NCI-H446 treated with DMSO at 0.1 percent for 48 hours (cell line): ENCODE results near the gene DOCK6.

Experiments used
- DNase-seq: peaks from one replicate; lab custom pipeline; 2025; lab: John Stamatoyannopoulos, UW

DOCK6 gene

GRCh38 chr19:11261971-11262839, at the start of gene DOCK6:
DOCK6 (minus strand) TSS chr19:11262524; CDS start chr19:11262440, 84 bp downstream.
- no peak for DNase-seq

DNA sequence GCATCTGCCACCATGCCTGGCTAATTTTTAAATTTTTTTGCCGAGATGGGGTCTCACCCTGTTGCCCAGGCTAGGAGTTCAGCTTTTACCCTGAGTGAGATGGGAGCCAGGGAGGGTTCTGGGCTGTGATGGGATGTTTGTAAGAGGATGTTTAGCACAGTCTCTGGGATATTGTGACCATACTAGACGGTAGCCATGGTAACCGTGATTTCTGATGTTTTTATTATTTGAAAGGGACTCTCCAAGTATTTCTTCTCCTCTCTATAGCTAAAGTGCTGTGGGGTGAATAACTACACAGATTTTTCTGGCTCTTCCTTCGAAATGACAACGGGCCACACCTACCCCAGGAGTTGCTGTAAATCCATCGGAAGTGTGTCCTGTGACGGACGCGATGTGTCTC, 44.0 kb upstream of the DOCK6 start:
- DNase-seq = no peak

- DNase-seq = no peak
These were observed 42.6 kb upstream of the DOCK6 start for GRCh38 chr19:11304936-11305335.

DNA sequence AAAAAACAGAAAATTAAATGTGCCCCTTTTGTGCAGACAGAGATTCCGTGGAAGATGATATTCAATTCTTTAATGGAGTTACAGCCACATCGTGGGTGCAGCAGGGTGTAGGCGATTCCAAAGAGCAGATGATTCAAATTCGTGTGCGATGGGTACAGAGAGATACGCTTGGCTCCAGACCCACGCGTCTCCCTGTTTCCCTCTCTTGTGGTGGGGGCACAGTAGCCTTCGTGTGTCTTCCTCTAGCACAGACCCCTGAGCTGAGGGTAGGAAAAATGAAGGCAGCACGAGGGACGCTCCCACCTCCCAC, 38.4 kb upstream of the DOCK6 start:
- no peak for DNase-seq

DNA sequence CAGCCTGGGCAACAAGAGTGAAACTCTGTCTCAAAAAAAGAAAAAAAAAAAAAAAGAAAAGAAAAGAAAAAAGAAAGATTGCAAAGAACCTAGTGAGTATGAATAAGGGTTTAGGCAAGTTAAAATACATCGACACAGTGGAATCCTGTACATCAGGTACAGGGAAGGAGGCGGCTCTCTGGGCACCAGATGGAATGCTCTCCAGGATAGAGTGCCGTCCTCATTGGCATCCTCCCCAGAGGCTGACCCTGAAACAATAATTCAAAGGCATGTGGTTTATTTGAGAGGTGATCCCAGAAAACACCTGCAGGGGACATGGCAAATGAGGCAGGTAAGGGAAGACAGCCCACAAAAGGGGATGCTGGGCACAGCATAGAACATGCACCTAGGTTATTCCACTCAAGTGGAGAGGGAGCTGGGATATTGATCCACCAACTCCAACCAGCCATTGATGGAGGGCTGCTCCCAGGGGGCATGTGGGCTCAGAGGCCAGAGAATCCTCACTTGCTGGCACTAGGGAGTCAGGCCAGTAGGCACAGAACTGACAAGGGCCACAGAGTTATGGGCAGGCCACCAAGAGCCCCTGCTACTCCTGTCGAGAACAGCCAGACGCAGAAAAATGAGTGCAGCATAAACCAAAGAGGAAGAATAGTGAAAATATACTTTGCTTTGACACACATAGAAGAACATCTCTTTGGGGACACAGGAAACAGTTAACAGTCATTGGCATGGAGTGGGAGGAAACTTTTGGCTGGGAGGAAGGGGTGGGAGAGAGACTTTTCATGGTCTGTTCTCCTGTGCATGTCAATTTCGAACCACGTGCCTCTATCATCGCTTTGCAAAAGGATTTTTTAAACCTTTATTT, 37.9 kb upstream of the DOCK6 start:
- DNase-seq = no peak

- DNase-seq = no peak
These were observed 33.9 kb upstream of the DOCK6 start for GRCh38 chr19:11296264-11296663.

DNA sequence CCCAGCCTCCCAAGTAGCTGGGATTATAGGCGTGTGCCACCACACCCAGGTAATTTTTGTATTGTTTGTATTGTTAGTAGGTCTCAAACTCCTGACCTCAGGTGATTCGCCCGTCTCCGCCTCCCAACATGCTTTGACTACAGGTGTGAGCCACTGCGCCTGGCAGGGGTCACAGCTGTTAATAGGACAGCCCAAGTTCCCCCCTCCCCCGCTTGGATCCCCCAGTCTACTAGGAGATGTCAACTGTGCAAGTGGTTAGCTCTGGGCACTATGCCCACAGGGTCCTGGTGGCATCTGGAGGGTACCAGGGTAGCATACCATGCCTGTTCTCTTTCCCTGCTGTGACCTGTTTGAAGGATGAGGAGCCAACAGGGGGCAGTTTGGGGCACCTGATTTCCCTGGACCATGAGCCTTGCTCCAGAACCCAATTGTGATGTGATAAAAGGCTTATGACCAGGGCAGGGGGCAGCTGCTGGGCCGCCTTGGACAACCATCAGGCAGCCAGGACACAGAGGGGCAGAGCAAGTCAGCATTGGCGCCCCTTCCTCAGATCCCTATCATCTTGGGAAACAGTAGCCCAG, 33.4 kb upstream of the DOCK6 start, which contains the start of gene TSPAN16:
Gene TSPAN16 (plus strand): TSS at position 496 of the 581 bp plus-strand sequence. CDS start 138 bp downstream, outside the sequence.
- DNase-seq = no peak

DNA sequence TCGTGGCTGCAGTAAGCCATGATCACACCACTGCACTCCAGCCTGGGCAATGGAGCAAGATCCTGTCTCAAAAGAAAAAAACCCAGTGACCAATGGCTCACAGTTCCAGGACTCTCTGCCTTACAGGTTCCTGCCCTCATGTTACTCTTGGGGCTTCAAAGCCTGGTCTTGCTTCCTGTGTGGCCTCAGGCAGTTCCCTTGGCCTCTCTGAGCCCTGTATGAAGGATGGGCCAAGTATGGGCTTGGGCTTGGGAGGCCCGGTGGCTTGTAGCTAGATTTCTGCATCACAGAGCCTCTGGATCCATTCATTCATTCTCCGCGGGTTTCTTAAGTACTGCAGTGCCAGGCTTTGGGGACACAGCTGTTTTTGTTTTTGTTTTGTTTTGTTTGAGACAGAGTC, 32.9 kb upstream of the DOCK6 start:
- DNase-seq = no peak

GRCh38 chr19:11293433-11294389, 31.4 kb upstream of the DOCK6 start:
- DNase-seq = peak; percentile 87

GRCh38 chr19:11291991-11292390, 29.7 kb upstream of the DOCK6 start:
- DNase-seq = no peak

GRCh38 chr19:11291415-11291814, 29.1 kb upstream of the DOCK6 start:
- DNase-seq = no peak

DNA sequence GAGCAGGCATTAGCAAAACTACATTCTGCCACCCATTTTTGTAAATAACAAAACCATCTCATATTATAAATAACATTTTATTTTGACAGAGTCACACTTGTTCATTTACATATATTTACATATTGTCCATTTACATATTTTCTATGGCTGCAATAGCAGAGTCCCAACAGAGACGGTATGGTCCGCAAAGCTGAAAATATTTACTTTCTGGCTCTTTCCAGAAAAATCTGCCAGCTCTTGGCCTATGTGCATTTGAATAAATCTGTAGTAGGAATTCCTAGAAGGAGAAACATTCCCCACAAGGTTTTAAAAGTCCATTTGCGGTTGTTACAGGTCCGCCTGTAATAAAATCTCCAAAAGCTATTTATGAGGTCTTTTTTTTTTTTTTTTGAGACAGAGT, 27.9 kb upstream of the DOCK6 start:
- no peak for DNase-seq

- DNase-seq = no peak
These were observed 26.0 kb upstream of the DOCK6 start for GRCh38 chr19:11288349-11288748.

DNA sequence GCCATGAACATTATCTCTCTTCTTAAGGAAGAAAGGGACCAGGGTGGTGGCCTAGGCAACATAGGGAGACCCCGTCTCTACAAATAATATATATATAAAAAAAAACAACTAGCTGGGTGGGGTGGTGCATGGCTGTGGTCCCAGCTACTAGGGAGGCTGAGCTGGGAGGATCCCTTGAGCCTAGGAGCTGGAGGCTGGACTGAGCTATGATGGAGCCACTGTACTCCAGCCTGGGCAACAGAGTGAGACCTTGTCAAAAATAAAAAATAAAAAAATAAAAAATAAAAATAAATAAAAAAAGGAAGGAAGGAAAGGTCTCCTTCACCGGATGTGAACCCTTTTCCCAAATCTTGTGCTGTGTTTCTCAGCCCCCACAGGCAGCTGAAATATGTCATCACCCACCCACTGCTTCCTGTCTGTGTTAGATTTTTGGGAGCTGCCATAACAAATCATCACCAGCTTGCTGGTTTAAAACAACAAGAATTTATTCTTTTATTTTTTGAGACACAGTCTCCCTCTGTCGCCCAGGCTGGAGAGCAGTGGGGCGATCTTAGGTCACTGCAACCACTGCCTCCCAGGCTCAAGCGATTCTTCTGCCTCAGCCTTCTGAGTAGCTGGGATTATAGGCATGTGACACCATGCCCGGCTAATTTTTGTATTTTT, 24.1 kb upstream of the DOCK6 start:
- no peak for DNase-seq

GRCh38 chr19:11284515-11284914, 22.2 kb upstream of the DOCK6 start:
- DNase-seq = no peak

DNA sequence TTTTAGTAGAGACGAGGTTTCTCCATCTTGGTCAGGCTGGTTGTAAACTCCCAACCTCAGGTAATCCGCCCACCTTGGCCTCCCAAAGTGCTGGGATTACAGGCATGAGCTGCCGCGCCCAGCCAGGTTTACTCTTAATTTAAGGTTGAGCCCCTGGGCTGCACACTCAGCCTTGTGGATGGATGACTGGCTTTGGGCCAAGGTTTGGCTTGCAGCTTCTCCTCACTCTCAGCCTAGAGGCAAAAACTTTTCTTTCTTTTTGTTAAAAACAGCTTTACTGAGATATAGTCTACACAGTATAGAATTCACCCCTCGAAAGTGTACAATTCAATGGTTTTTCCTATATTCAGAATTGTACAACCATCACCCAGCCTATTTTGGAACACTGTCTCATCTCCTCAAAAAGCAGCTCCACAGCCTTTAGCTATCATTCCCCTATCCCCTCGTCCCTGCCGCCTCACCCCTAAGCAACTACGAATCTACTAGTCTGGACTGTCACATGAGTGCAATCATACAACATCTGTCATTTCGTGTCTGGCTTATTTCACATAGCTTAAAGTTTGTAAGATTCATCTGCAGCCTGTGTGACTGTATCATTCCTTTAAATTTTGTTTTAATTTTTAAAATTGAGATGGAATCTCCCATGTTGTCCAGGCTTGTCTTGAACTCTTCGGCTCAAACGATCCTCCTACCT, 19.2 kb upstream of the DOCK6 start:
- DNase-seq = no peak

DNA sequence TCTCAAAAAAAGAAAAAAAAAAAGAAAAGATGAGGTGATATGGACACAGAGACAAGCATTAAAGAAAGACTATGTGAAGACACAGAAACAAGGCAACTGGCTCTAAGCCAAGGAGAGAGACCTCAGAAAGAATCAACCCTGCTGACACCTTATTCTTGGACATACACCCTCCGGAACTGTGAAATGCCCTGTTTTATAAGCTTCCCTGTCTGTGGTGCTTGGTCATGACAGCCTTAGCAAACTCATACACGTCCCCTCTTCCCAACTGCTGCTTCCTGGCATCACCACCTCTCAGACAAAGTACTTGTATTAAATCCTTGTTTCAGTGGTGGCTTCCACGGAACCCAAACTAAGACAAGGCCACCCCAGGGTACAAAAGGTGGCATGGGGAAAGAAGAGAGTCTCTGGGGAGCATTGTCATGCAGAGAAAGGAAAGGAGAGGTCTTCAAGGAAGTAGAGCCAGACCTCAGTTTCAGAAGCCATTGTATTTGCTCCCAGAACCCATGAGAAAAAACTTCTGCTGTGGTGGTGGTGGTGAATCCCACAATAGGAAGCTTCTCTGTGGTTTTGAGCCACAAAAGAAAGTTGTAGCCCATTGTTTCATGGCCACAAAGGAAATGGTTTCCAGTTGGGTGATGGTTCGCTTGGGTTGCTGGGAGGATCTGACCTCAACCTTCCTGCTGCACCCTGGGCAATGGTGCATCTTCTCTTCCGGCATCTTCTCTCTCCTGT, 17.3 kb upstream of the DOCK6 start:
- DNase-seq = no peak

DNA sequence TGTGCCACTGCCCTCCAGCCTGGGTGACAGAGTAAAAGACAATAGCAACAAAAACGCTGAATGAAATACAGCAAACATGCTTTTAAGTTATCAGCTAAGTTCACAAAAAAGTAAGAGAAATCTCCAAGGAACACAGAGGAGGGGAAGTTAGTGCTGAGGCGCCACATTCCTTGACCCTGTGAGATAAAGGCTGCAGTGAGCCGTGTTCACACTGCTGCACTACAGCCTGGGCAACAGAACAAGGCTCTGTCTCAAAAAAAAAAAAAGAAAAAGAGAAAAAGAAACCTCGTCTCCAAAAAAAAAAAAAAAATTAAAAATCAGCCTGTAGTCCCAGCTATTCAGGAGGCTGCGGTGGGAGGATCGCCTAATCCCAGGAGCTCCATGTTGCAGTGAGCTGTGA, 16.3 kb upstream of the DOCK6 start:
- DNase-seq = no peak

DNA sequence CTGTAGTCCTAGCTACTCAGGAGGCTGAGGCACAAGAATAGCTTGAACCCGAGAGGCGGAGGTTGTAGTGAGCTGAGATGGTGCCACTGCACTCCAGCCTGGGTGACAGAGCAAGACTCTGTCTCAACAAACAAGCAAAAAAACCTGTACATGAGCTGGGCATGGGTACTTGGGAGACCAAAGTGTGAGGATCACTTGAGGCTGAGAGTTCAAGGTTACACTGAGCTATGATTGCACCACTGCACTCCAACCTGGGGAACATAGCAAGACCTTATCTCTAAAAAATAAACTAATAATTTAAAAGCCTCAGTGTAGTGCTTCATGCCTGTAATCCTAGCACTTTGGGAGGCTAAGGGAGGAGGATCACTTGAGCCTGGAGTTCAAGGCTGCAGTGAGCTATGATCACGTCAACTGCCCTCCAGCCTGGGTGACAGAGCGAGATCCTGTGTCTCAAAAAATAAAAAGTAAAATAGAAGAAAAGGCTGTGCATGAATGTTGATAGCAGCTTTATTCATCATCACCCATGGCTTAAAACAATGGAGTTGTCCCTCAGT, 12.3 kb upstream of the DOCK6 start:
- no peak for DNase-seq
